ENCODE measurements around the gene DMRT3. TPM values are rescaled to one million over a fixed set of nuclear protein-coding genes. Genes with fewer than 3 reads are reported as not detected.
"Not testable (repeated sequence)": the region's sequence is repeated elsewhere in the genome, so short reads cannot be mapped to it uniquely, and the experiment has no call there.

DMRT3 gene
- total RNA-seq, 6 experiments from 2014 or later: not detected

GRCh38 chr9:998299-999110 is 22.1 kb downstream of the DMRT3 start:
- not testable (repeated sequence) for DNase-seq; H3K27me3 Mint-ChIP-seq (ENCODE audit: insufficient read depth); H3K27ac Mint-ChIP-seq; H3K9me3 Mint-ChIP-seq; H3K4me3 Mint-ChIP-seq; H3K36me3 Mint-ChIP-seq (ENCODE audit: low read depth)
- peaks cover 28% of the 10 kb centered on the region for H3K4me1 Mint-ChIP-seq (ENCODE audit: low read depth)
- TF ChIP-seq CTCF (IDR thresholded peaks at IDR 0.05): peak; percentile 75

DNA sequence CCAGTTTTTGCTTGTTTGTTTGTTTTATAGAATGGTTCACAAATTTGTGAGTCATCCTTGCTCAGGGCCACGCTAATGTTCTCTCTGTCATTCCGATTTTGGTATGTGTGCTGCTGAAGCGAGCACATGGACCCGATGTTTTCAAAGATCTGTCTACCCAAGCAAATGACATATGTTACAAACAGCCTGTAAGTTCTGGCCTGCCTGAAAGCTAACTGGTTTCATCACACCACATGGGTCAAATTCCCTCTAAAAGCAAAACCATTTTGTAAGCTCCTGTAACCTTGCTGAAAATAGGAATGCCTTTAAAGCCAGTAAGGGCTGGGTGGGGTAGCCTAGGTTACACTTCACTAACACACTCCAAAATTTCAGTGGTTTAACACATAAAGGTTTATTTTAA is 25.4 kb downstream of the DMRT3 start:
- Mint-ChIP-seq H3K27ac (no peak overlapping the region), H3K36me3 (ENCODE audit: low read depth) (no peaks in the 10 kb centered on the region), H3K4me3 (no peak overlapping the region), H3K4me1 (ENCODE audit: low read depth) (peaks cover 14% of the 10 kb centered on the region), H3K27me3 (ENCODE audit: insufficient read depth) (peaks cover 2% of the 10 kb centered on the region), H3K9me3 (no peaks in the 10 kb centered on the region)
- DNase-seq: peak; percentile 17
- no peak for TF ChIP-seq CTCF (IDR thresholded peaks at IDR 0.05)

GRCh38 chr9:1002678-1003077 is 26.2 kb downstream of the DMRT3 start:
- peaks cover 14% of the 10 kb centered on the region for H3K4me1 Mint-ChIP-seq (ENCODE audit: low read depth)
- TF ChIP-seq CTCF (IDR thresholded peaks at IDR 0.05): no peak
- H3K27me3 Mint-ChIP-seq (ENCODE audit: insufficient read depth): peaks cover 2% of the 10 kb centered on the region
- no peak overlapping the region for H3K4me3 Mint-ChIP-seq
- H3K36me3 Mint-ChIP-seq (ENCODE audit: low read depth): no peaks in the 10 kb centered on the region
- DNase-seq: no peak
- H3K27ac Mint-ChIP-seq: no peak overlapping the region
- H3K9me3 Mint-ChIP-seq: no peaks in the 10 kb centered on the region

- Mint-ChIP-seq H3K36me3 (ENCODE audit: low read depth) (no peaks in the 10 kb centered on the region), H3K27me3 (ENCODE audit: insufficient read depth) (peaks cover 4% of the 10 kb centered on the region), H3K9me3 (no peaks in the 10 kb centered on the region), H3K4me1 (ENCODE audit: low read depth) (peaks cover 30% of the 10 kb centered on the region), H3K27ac (no peak overlapping the region), H3K4me3 (no peak overlapping the region)
- DNase-seq: peak; percentile 69
- peak; percentile 82 for TF ChIP-seq CTCF (IDR thresholded peaks at IDR 0.05)
These were observed 28.7 kb downstream of the DMRT3 start for GRCh38 chr9:1005043-1005667.

DNA sequence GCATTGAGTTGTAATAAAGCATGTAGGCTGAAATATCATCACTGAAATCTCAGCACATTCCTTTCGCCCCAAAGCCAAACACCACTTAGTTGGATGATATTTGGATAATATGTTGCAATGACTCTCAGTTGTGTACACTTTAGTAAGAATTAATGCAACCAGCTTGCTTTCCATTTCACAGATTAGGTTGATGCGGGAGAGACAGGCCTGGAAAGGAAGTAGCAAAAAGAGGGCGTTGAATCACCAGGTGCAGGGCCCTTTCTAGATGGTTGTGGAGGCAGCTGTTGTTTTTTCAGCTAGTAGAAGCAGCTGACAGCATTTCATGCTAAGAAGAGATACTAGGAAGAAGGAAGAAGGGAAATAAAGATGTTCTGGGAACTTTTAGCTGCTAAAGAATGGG is 30.9 kb downstream of the DMRT3 start:
- DNase-seq: no peak
- no peak for TF ChIP-seq CTCF (IDR thresholded peaks at IDR 0.05)
- H3K4me1 Mint-ChIP-seq (ENCODE audit: low read depth): peaks cover 23% of the 10 kb centered on the region
- no peak overlapping the region for H3K27ac Mint-ChIP-seq
- no peak overlapping the region for H3K4me3 Mint-ChIP-seq
- H3K27me3 Mint-ChIP-seq (ENCODE audit: insufficient read depth): peaks cover 7% of the 10 kb centered on the region
- H3K9me3 Mint-ChIP-seq: no peaks in the 10 kb centered on the region
- H3K36me3 Mint-ChIP-seq (ENCODE audit: low read depth): no peaks in the 10 kb centered on the region

Data from HFFc6 (cell line).